GM19035 (cell line): Measurements from ENCODE around the gene UMAD1.

ENCODE experiments used
- ATAC-seq: cut with Tn5 transposase; IDR thresholded peaks from one replicate; pipeline ENCODE4 v1.9.1; 2021; ENCODE audit not compliant: unreplicated experiment

The UMAD1 gene

GRCh38 chr7:7719236-7719635 is 78.7 kb downstream of the UMAD1 start:
- ATAC-seq = peak; percentile 93

DNA sequence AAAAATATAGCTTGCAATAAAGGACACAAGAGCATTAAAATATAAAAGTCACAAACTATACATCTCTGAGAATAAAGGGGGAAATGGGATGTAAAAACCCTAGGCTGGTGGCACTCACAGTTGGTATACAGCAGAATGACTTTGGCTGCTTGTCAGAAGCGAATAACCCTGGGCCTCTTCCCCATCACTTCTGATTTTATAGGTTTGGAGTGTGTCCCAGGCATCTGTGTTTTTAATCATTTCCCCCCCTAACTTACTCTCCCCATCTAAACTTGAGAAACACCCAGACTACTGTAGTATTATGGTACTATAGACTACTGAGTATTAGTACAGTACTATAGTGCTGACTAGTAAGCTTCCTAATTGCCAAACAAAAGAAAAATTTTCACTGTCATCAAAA is 79.6 kb downstream of the UMAD1 start:
- ATAC-seq = no peak

DNA sequence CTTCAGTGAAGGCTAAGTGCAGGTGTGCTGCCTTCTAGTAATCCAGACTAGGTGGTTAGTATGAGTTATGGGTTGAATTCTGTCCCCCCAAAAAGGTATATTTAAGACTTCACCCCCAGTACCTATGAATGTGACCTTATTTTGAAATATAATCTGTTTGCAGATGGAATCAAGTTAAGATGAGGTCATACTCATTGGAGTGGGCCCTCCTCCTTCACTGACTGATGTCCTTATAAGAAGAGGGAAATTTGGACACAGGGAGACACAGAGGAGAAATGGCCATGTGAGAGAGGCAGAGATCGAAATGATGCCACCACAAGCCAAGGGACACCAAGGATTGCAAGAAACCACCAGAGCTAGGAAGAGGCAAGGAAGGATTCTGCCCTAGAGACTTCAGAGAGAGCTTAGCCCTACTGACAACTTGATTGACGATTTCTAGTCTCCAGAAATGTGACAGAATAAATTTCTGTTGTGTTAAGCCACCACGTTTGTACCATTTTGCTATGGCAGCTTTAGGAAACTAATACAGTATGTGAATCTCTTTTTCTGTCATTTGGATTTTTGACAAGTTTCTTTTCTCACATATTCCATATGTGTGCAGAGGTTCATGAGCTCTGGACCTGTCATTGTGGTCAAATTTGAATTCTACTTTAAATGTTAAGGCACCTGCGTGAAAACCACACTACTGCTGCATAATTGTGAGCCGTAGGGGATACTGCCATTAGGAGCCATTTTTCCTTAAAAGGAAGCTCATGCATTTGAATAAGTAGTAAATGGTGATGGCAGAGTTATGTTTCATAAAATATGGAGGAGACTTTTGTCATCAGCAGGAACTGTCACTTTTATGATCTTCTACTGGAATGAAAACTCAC is 80.4 kb downstream of the UMAD1 start:
- no peak for ATAC-seq

- ATAC-seq = no peak
Observed at GRCh38 chr7:7731732-7732131, 91.2 kb downstream of the UMAD1 start.

GRCh38 chr7:7732621-7733281 is 92.2 kb downstream of the UMAD1 start:
- ATAC-seq = no peak

DNA sequence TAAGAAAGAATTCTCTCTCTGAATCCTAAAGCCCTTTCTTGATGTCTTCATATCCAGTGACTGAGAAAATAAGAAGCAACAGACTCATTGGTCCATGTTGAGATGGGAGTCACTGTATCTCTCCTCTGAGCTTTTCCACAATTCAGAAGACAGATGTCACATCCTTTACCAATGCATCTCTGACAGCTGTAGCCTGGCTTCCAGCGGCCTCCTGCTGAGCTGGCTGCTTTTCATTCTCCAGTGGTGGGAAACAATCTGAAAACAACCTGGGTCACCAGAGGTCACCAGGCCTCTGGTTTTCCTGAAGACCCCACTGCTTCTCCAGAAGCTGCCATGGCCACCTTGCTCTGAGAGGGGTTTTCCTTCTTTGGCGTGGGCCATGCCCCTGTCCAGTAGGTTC is 96.1 kb downstream of the UMAD1 start:
- ATAC-seq = no peak

GRCh38 chr7:7737674-7738073 is 97.1 kb downstream of the UMAD1 start:
- no peak for ATAC-seq

DNA sequence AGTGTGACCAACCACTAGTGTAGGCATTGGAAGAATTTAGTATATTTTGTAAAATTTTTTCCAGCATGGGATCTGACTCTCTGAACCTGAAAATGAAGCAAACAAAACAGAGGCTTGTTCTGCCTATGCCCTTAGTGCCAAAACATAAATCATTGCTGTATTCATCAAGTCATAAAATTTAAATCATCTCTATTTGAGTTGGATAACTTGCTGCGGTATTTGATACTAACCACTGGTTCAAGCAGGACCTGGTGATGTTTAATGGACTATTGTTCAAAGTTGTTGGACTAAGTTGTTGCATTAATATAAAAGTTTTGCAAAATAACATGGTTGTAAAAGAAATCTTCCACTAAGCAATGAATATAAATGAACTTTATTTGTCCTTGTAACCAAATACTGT is 97.6 kb downstream of the UMAD1 start:
- no peak for ATAC-seq

DNA sequence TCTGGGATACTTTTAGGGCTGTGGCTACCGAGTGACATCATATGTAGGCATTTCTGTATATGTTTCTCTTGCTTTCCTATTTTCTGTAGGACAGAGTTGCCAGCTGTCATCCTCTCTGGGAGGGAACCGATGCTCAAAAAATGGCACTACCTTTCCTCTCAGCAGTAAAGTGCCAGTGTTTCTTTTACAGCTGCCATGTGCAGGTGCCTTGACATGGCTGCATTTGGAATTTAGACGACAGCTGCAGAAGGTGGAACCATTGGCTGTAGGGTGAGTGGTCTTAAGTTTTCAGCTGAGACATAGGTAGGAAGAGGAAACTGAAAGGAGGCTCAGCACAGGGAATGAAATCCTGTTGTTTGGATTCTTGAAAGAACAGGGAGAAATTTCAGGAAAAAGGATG is 98.1 kb downstream of the UMAD1 start:
- no peak for ATAC-seq

- ATAC-seq = no peak
Observed at GRCh38 chr7:7739204-7740036, 98.9 kb downstream of the UMAD1 start.

DNA sequence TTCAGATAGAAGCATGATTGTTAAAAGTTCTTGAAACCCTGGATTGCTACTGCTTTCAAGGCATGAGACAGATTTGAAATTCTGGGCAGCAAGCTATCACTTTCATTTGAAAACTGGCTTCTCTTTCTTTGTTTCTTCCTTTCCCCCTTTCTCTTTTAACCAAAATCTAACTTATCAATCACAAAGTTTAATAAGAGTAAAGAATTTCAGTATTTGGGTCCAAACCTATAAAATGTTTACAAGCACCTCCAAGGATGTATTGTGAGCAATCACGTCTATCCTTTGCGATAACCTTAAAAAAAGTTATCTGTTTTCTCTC is 99.4 kb downstream of the UMAD1 start:
- no peak for ATAC-seq

DNA sequence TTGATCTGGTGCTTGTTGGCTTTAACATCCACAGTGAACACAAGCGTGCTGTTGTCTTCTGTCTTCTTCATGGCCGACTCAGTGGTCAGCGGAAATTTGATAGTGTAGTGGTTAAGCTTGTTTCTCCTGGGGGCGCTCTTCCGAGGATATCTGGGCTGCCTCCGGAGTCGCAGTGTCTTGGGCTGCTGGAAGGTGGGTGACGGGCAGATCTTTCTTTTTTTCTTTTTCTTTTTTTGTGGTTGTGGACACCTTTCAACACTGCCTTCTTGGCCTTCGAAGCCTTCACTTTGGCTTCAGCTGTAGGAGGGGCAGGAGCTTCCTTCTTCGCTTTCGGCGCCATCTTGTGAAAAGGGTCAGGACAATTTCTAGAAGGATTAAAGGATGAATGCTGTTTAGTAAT is 101.7 kb downstream of the UMAD1 start:
- ATAC-seq = no peak

GRCh38 chr7:7745258-7745657 is 104.7 kb downstream of the UMAD1 start:
- ATAC-seq = no peak

DNA sequence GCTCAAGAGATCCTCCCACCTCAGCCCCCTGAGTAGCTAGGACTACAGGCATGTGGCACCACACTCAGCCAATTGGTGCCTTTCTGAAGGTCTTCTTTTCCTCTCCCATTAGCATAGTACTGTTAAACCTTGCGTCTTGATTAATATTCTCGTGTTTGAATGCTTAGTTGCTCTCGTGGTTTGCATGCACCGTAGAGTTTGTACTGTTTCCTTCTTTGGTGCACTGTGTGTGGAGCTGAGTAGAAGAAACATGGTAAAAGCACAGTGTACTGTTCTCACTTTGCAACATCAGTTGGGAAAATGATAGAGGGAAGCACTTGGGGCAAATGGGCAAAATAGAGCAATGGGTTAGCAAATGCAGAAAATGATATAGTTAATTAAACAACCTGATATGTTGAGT is 105.4 kb downstream of the UMAD1 start:
- no peak for ATAC-seq

GRCh38 chr7:7746458-7746857 is 105.9 kb downstream of the UMAD1 start:
- no peak for ATAC-seq

- ATAC-seq = no peak
Observed at GRCh38 chr7:7750571-7751242, 110.2 kb downstream of the UMAD1 start.

GRCh38 chr7:7751243-7752092 is 110.9 kb downstream of the UMAD1 start:
- ATAC-seq = no peak

DNA sequence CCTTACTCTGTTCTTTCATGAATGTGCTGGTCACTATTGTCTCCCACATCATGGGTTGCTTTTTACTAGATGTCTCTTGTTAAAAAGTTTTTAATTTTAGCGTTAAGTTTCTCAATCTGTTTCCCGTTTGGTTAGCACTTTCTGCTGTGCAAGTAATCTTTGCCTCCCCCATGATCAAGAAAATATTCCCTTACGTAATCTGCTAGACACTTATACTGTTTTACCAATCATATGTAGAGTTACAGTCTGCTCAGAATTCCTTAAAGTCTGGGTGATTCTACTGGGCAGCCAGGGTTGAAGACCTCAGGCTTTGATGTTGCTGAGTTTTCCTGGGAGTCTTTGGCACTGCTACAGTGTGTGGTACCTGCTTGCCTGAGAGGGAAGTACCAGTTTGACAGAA is 116.0 kb downstream of the UMAD1 start:
- ATAC-seq = no peak

GRCh38 chr7:7757576-7757975 is 117.0 kb downstream of the UMAD1 start:
- no peak for ATAC-seq

- peak; percentile 21 for ATAC-seq
Observed at GRCh38 chr7:7761340-7761973, 120.9 kb downstream of the UMAD1 start.
